Measurements from ENCODE around the gene ZNF280A. TPM values are rescaled to one million over a fixed set of nuclear protein-coding genes. Genes with fewer than 3 reads are reported as not detected.

ZNF280A gene
- total and polyA plus RNA-seq, 2 donors (not counting 3 experiments of a cell fraction or from before 2014, with no cell fraction given) = 0.15 TPM; not detected in 1

- peaks cover 3 to 4% of the 10 kb centered on the region in 2 experiments for H3K36me3 ChIP-seq (ENCODE audit: control insufficient read depth in 2 of 2, extremely low read depth in 1 of 2, insufficient read depth in 2 of 2, low read length in 2 of 2)
- H3K9me1 ChIP-seq (replicated peaks; ENCODE audit: control insufficient read depth, extremely low read depth, insufficient read depth, low read length) = no peaks in the 10 kb centered on the region
- no peak overlapping the region for H3K4me3 ChIP-seq (replicated peaks in 1 of 3; ENCODE audit: insufficient read depth in 1 of 3, low read depth in 1 of 3, low read length in 3 of 3)
- ChIA-PET POLR2A (no interaction called here), CTCF (no interaction called here)
- intact Hi-C loops (cut with micrococcal nuclease) = no loop called here
- H3K79me2 ChIP-seq (ENCODE audit: control insufficient read depth, insufficient read depth, low read length) = no peaks in the 10 kb centered on the region
- dilution Hi-C loops (cut with MboI; ENCODE audit: extremely low pct_ligation_motif_present, low sequenced_read_pairs) = no loop called here
- H3K27me3 ChIP-seq (ENCODE audit: control insufficient read depth in 2 of 2, insufficient read depth in 2 of 2, low read length in 2 of 2) = no peaks in the 10 kb centered on the region
- TF ChIP-seq JUN (IDR thresholded peaks at IDR 0.05; ENCODE audit: borderline replicate concordance, insufficient read depth, insufficient read length, low read depth) (no peak), FOS (IDR thresholded peaks at IDR 0.05; ENCODE audit: borderline replicate concordance, insufficient read depth, low read length) (no peak), GATA2 (IDR thresholded peaks at IDR 0.05; ENCODE audit: insufficient read depth, insufficient read length, low read depth, low read length) (no peak), MYC (IDR thresholded peaks at IDR 0.05; ENCODE audit: low read depth, low read length) (no peak), POLR2A (IDR thresholded peaks at IDR 0.05; ENCODE audit: low read depth, low read length) (no peak), MAX (IDR thresholded peaks at IDR 0.05; ENCODE audit: insufficient read depth, insufficient read length) (no peak), CTCF (IDR thresholded peaks at IDR 0.05; ENCODE audit: extremely low read depth in 1 of 2, insufficient read depth in 1 of 2, low read depth in 1 of 2, low read length in 2 of 2) (no peak), POLR2AphosphoS5 (IDR thresholded peaks at IDR 0.05; ENCODE audit: insufficient read depth, low read depth, low read length) (no peak), EZH2 (IDR thresholded peaks at IDR 0.05; ENCODE audit: borderline replicate concordance, low read depth, low read length, severe bottlenecking) (no peak)
- FAIRE-seq (no peak), DNase-seq (ENCODE audit: low read depth, low spot score) (no peak)
- H2AFZ ChIP-seq (ENCODE audit: low read depth, low read length) = no peak overlapping the region
- H3K9ac ChIP-seq (replicated peaks; ENCODE audit: extremely low read depth, insufficient read depth, low read length) = no peak overlapping the region
- no peaks in the 10 kb centered on the region for H4K20me1 ChIP-seq (replicated peaks; ENCODE audit: control insufficient read depth, extremely low read depth, insufficient read depth, low read length)
- no peaks in the 10 kb centered on the region for H3K4me1 ChIP-seq (ENCODE audit: control insufficient read depth, extremely low read depth, insufficient read depth, low read length)
- H3K9me3 ChIP-seq (replicated peaks; ENCODE audit: control insufficient read depth, insufficient read depth, low read length) = no peaks in the 10 kb centered on the region
- no TSS peak for BruUV-seq (replicated peaks)
- H3K4me2 ChIP-seq (ENCODE audit: insufficient read depth, low read length) = no peak overlapping the region
- no peak overlapping the region for H3K27ac ChIP-seq (ENCODE audit: insufficient read depth, low read depth, low read length)
Measured at GRCh38 chr22:22487869-22488597, 32.0 kb downstream of the ZNF280A start.
